ENCODE data around the gene RASL11A. TPM values are rescaled to one million over a fixed set of nuclear protein-coding genes. Genes with fewer than 3 reads are reported as not detected.

The RASL11A gene
- total RNA-seq, 1 donor from 2014 or later, result 5.8 TPM

GRCh38 chr13:27259831-27260230 lies 10.8 kb upstream of the RASL11A start:
- Mint-ChIP-seq H3K27ac (peak overlapping the region; percentile 76), H3K36me3 (ENCODE audit: insufficient read depth) (peaks cover 19% of the 10 kb centered on the region)
- TF ChIP-seq CTCF (IDR thresholded peaks at IDR 0.05; ENCODE audit: unreplicated experiment), result no peak

GRCh38 chr13:27261396-27261795 lies 9.2 kb upstream of the RASL11A start:
- H3K27ac Mint-ChIP-seq, result no peak overlapping the region
- peaks cover 16% of the 10 kb centered on the region for H3K36me3 Mint-ChIP-seq (ENCODE audit: insufficient read depth)
- no peaks in the 10 kb centered on the region for H3K27me3 Mint-ChIP-seq

More at GRCh38 chr13:27259831-27260230, 10.8 kb upstream of the RASL11A start:
- H3K4me1 Mint-ChIP-seq (ENCODE audit: low read depth), result no peaks in the 10 kb centered on the region
- no peaks in the 10 kb centered on the region for H3K9me3 Mint-ChIP-seq (ENCODE audit: low read depth)
- H3K4me3 Mint-ChIP-seq (ENCODE audit: low read depth), result no peak overlapping the region
- no peaks in the 10 kb centered on the region for H3K27me3 Mint-ChIP-seq
- DNase-seq (ENCODE audit: low spot score, unreplicated experiment), result no peak

GRCh38 chr13:27263438-27263837 lies 7.2 kb upstream of the RASL11A start:
- H3K4me1 Mint-ChIP-seq (ENCODE audit: low read depth), result no peaks in the 10 kb centered on the region
- peaks cover 8% of the 10 kb centered on the region for H3K36me3 Mint-ChIP-seq (ENCODE audit: insufficient read depth)
- no peak overlapping the region for H3K4me3 Mint-ChIP-seq (ENCODE audit: low read depth)
- H3K9me3 Mint-ChIP-seq (ENCODE audit: low read depth), result no peaks in the 10 kb centered on the region
- DNase-seq (ENCODE audit: low spot score, unreplicated experiment), result no peak
- TF ChIP-seq CTCF (IDR thresholded peaks at IDR 0.05; ENCODE audit: unreplicated experiment), result no peak
- H3K27ac Mint-ChIP-seq, result no peak overlapping the region
- peaks cover 4% of the 10 kb centered on the region for H3K27me3 Mint-ChIP-seq

More at GRCh38 chr13:27261396-27261795, 9.2 kb upstream of the RASL11A start:
- no peak for TF ChIP-seq CTCF (IDR thresholded peaks at IDR 0.05; ENCODE audit: unreplicated experiment)
- no peak for DNase-seq (ENCODE audit: low spot score, unreplicated experiment)
- H3K9me3 Mint-ChIP-seq (ENCODE audit: low read depth), result no peaks in the 10 kb centered on the region
- no peaks in the 10 kb centered on the region for H3K4me1 Mint-ChIP-seq (ENCODE audit: low read depth)
- no peak overlapping the region for H3K4me3 Mint-ChIP-seq (ENCODE audit: low read depth)

GRCh38 chr13:27264181-27264580 lies 6.4 kb upstream of the RASL11A start:
- Mint-ChIP-seq H3K36me3 (ENCODE audit: insufficient read depth) (peaks cover 3% of the 10 kb centered on the region), H3K9me3 (ENCODE audit: low read depth) (no peaks in the 10 kb centered on the region), H3K4me1 (ENCODE audit: low read depth) (no peaks in the 10 kb centered on the region), H3K4me3 (ENCODE audit: low read depth) (no peak overlapping the region), H3K27me3 (peaks cover 4% of the 10 kb centered on the region), H3K27ac (peak overlapping the region; percentile 30)
- DNase-seq (ENCODE audit: low spot score, unreplicated experiment), result no peak
- TF ChIP-seq CTCF (IDR thresholded peaks at IDR 0.05; ENCODE audit: unreplicated experiment), result no peak

GRCh38 chr13:27264648-27265047 lies 6.0 kb upstream of the RASL11A start:
- no peak for TF ChIP-seq CTCF (IDR thresholded peaks at IDR 0.05; ENCODE audit: unreplicated experiment)
- Mint-ChIP-seq H3K27ac (no peak overlapping the region), H3K27me3 (peaks cover 4% of the 10 kb centered on the region), H3K4me3 (ENCODE audit: low read depth) (no peak overlapping the region), H3K9me3 (ENCODE audit: low read depth) (no peaks in the 10 kb centered on the region), H3K36me3 (ENCODE audit: insufficient read depth) (peaks cover under 1% of the 10 kb centered on the region), H3K4me1 (ENCODE audit: low read depth) (no peaks in the 10 kb centered on the region)
- no peak for DNase-seq (ENCODE audit: low spot score, unreplicated experiment)
